ENCODE results near the gene TBC1D24. TPM values are rescaled to one million over a fixed set of nuclear protein-coding genes. Genes with fewer than 3 reads are reported as not detected.
"Not testable (repeated sequence)": the region's sequence is repeated elsewhere in the genome, so short reads cannot be mapped to it uniquely, and the experiment has no call there.

Gene TBC1D24
- total RNA-seq, 2 donors from 2014 or later: 8.4 to 15.8 TPM

GRCh38 chr16:2436110-2436509 lies 38.8 kb upstream of the TBC1D24 start:
- H3K36me3 ChIP-seq: no peaks in the 10 kb centered on the region
- intact Hi-C loops (cut with DNase I): no loop called here
- H3K27me3 ChIP-seq: no peaks in the 10 kb centered on the region
- no peaks in the 10 kb centered on the region for H3K9me3 ChIP-seq
- no peak overlapping the region for H3K4me3 ChIP-seq
- H3K9ac ChIP-seq (ENCODE audit: low read depth in 2 of 2, low read length in 2 of 2): no peak overlapping the region
- no peaks in the 10 kb centered on the region for H3K4me1 ChIP-seq
- TF ChIP-seq, protein P1, sequence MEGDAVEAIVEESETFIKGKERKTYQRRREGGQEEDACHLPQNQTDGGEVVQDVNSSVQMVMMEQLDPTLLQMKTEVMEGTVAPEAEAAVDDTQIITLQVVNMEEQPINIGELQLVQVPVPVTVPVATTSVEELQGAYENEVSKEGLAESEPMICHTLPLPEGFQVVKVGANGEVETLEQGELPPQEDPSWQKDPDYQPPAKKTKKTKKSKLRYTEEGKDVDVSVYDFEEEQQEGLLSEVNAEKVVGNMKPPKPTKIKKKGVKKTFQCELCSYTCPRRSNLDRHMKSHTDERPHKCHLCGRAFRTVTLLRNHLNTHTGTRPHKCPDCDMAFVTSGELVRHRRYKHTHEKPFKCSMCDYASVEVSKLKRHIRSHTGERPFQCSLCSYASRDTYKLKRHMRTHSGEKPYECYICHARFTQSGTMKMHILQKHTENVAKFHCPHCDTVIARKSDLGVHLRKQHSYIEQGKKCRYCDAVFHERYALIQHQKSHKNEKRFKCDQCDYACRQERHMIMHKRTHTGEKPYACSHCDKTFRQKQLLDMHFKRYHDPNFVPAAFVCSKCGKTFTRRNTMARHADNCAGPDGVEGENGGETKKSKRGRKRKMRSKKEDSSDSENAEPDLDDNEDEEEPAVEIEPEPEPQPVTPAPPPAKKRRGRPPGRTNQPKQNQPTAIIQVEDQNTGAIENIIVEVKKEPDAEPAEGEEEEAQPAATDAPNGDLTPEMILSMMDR (IDR thresholded peaks at IDR 0.05): no peak
- DNase-seq: no peak
- H3K27ac ChIP-seq: no peak overlapping the region

- no peak overlapping the region for H3K4me3 ChIP-seq
- H3K9ac ChIP-seq (ENCODE audit: low read depth in 2 of 2, low read length in 2 of 2): no peak overlapping the region
- no peak overlapping the region for H3K27ac ChIP-seq
- H3K36me3 ChIP-seq: no peaks in the 10 kb centered on the region
- H3K9me3 ChIP-seq: no peaks in the 10 kb centered on the region
- no peaks in the 10 kb centered on the region for H3K27me3 ChIP-seq
- TF ChIP-seq, protein P1 (IDR thresholded peaks at IDR 0.05): no peak
- intact Hi-C loops (cut with DNase I): no loop called here
- H3K4me1 ChIP-seq: no peaks in the 10 kb centered on the region
- no peak for DNase-seq
Measured at GRCh38 chr16:2437032-2437790, 37.7 kb upstream of the TBC1D24 start.

DNA sequence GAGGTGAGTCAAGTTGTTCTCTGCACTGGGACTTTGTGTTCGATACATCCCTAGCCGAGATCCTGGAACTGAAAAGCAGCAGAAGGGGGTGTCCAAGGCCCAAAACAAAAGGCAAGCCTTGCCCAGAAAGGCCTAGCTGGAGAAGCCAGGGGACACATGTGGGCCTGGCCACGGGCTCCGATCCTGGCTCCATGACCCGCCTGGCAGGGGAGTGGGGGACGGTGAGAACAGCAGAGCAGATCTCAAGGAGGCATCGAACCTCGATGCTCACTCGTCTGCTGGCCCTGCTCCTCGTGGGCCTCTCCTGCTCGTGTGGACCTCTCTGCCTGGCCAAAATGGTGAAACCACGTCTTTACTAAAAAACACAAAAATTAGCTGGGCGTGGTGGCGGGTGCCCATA lies 36.8 kb upstream of the TBC1D24 start:
- Histone ChIP-seq H3K9ac (ENCODE audit: low read depth in 2 of 2, low read length in 2 of 2) (no peak overlapping the region), H3K36me3 (no peaks in the 10 kb centered on the region), H3K27ac (no peak overlapping the region), H3K9me3 (no peaks in the 10 kb centered on the region), H3K4me1 (no peaks in the 10 kb centered on the region), H3K4me3 (no peak overlapping the region), H3K27me3 (no peaks in the 10 kb centered on the region)
- TF ChIP-seq, protein P1 (IDR thresholded peaks at IDR 0.05): no peak
- DNase-seq: no peak
- intact Hi-C loops (cut with DNase I): no loop called here

DNA sequence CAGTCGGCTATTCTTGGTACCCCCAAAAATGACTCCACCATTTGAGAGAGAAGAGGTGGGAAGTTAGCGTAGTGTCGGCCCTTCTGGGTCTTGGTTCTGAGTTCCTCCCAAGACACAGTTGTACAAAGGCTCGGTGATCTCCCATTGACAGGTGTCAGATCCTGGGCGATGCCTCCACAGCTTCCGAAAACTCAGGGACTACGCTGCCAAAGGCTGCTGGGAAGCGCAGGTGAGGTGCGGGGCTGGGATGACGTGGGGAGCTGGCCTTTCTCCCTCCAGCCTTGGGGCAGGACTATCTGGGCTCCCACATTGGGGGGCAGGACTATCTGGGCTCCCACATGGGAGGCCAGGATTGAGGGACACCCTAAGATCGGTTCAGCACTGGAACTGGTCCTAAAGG lies 35.3 kb upstream of the TBC1D24 start:
- intact Hi-C loops (cut with DNase I): no loop called here
- Histone ChIP-seq H3K27me3 (no peaks in the 10 kb centered on the region), H3K36me3 (no peaks in the 10 kb centered on the region), H3K9me3 (no peaks in the 10 kb centered on the region), H3K9ac (ENCODE audit: low read depth in 2 of 2, low read length in 2 of 2) (no peak overlapping the region), H3K4me1 (no peaks in the 10 kb centered on the region), H3K4me3 (no peak overlapping the region), H3K27ac (no peak overlapping the region)
- DNase-seq: no peak
- TF ChIP-seq, protein P1 (IDR thresholded peaks at IDR 0.05): no peak

- H3K36me3 ChIP-seq; H3K4me1 ChIP-seq; DNase-seq; H3K27me3 ChIP-seq; H3K4me3 ChIP-seq; H3K9me3 ChIP-seq; intact Hi-C loops (cut with DNase I); H3K27ac ChIP-seq; H3K9ac ChIP-seq (ENCODE audit: low read depth in 2 of 2, low read length in 2 of 2): not testable (repeated sequence)
Measured at GRCh38 chr16:2441143-2441804, 33.7 kb upstream of the TBC1D24 start.

GRCh38 chr16:2443555-2443954 lies 31.4 kb upstream of the TBC1D24 start:
- intact Hi-C loops (cut with DNase I): no loop called here
- Histone ChIP-seq H3K4me3 (no peak overlapping the region), H3K27ac (no peak overlapping the region), H3K9me3 (no peaks in the 10 kb centered on the region), H3K36me3 (no peaks in the 10 kb centered on the region), H3K9ac (ENCODE audit: low read depth in 2 of 2, low read length in 2 of 2) (no peak overlapping the region), H3K27me3 (no peaks in the 10 kb centered on the region), H3K4me1 (no peaks in the 10 kb centered on the region)
- no peak for DNase-seq
- TF ChIP-seq, protein P1 (IDR thresholded peaks at IDR 0.05): no peak

Data from colonic mucosa (tissue), 4 donors.